ENCODE measurements around the gene EVA1A.

Gene EVA1A

DNA sequence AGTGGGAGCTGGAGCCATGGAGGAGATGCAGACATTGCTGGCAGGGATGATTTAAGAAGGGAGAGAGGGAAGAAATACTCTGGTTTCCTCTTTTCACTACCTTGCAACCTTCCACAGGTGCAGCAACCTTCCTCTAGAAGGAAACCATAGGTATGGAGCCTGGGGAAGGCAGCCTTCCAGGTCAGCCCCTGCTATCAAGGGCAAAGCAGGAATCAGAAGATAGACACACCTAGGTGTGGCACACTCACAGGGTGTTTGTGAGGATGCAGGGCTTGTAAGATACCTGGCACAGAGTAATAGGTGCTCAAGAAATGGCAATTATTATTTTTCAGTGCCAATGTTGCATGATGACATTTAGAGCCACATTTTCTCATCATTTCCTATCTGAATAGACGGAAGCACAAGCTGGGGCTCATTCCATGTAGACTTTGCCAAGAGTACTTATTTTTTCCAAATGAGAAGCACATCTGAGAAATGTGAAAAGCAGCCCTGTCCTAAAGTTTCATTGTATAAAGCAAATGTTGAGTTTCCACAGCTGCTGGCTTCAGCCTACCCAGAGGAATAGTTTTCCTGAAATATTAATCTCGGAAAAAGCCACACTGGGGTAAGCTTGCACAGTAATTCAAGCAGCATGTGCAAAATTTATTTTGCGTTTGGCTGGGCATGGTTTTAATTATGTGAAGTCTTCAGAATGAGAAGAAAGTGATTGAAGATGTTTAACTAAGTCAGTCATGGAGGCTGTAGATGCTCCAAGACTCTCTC lies 20.6 kb downstream of the EVA1A start:
- no peak for DNase-seq

DNA sequence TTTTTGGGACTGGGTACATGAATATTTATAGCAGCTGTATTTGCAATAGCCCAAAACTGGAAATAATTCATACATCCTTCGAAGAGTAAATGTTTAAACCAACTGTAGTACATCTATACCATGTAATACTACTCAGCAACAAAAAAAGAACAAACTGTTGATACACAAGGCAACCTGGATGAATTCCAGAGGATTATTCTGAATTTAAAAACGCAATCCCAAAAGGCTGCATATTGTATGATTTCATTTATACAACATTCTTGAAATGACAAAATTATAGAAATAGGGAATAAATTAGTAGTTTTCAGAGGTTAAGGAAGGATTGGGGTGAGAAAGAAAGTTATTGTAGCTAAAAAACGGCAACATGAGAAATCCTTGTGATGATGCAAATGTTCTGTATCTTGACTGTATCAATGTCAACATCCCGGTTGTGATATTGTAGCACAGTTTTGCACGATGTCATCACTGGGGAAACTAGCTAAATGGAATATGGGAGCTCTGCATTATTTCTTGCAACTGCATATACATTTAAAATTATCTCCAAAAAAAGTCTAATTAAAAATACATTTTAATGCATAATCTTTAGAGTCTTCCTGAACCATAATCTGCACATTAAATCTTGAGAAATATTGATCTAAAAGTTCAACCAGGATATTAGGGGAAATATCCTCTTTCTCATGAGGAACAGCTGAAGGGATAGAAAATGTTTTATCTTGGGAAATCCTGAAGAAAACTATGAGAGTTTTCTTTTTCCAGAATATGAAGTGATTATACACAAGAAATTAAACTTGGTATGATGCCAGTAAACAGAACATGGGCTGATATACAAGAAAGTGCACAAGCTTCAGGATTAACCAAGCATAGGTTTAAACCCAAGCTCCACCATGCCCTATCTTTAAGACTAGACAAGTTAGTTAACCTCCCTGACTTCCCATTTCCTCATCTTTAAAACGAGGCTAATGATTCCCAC lies 21.9 kb downstream of the EVA1A start:
- no peak for DNase-seq

- DNase-seq, result no peak
Measured at GRCh38 chr2:75537658-75538057, 23.1 kb downstream of the EVA1A start.

GRCh38 chr2:75533135-75533534 lies 27.6 kb downstream of the EVA1A start:
- no peak for DNase-seq

GRCh38 chr2:75532488-75532887 lies 28.3 kb downstream of the EVA1A start:
- no peak for DNase-seq

GRCh38 chr2:75528221-75528977 lies 32.3 kb downstream of the EVA1A start:
- DNase-seq, result no peak

GRCh38 chr2:75527676-75528075 lies 33.1 kb downstream of the EVA1A start:
- no peak for DNase-seq

- DNase-seq, result no peak
Measured at GRCh38 chr2:75526842-75527241, 33.9 kb downstream of the EVA1A start.

DNA sequence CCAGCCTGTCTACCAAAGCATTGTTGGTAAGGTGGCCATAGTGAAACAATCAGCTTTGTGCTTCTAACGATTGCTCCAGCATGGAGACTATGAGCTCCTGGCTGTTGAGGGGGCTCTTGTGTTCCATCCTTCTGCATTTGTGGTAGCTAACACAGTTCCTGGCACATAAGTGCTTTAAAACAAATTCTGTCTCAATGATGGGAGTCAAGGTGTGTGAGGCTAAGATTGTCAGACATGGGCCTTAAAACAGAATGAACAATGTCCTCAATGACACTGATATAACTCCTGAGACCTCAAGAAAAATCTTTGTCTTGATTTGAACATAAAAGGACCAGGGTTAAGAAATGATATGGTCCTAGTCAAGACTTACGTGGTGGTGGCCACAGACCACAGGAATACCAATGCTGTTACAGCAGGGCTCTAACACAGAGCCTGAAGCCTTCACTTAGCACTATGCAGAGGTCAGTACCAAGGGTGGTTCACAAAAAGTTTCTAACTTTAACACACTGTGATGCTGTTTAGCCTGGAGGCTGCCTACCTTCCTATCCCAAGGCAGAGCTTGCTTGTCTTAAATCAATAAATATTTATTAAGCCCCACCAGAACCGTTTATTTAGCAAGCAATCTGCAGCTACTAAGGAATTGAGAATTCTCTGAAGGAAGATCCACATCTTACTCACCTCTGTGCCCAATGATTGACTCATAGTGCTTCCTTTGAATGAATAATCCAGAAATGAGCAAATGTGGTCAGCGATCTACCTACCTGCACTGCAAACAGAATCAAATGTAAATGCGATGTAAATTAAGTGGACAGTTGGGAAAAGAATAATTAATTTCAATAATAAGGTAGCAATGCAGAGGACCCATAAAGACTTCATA lies 35.1 kb downstream of the EVA1A start:
- DNase-seq, result no peak

GRCh38 chr2:75524276-75524911 lies 36.3 kb downstream of the EVA1A start:
- no peak for DNase-seq

- DNase-seq, result no peak
Measured at GRCh38 chr2:75523313-75524275, 37.1 kb downstream of the EVA1A start.

- DNase-seq, result no peak
Measured at GRCh38 chr2:75522543-75523312, 38.0 kb downstream of the EVA1A start.

DNA sequence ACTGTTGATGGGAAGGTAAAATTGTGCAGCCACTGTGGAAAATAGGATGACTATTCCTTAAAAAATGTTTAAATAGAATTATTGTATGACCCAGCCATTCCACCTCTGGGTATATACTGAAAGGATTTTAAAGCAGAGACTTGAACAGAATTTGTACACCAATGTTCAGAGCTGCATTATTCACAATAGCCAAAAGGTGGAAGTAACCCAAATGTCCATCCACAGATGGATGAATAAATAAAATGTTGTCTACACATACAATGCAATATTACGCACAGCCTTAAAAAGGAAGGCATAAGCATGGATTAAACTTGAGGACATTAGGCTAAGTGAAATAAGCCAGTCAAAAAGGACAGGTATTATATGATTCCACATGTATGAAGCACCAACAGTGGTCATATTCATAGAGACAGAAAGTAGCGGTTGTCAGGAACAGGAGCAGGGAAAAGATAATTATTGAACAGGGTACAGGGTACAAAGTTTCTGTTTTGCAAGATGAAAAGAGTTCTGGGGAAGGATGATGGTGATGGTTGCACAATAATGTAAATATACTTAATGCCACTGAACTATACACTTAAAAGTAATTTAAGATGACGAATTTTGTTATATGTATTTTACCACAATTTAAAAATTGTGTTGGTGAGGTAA lies 39.4 kb downstream of the EVA1A start:
- no peak for DNase-seq

GRCh38 chr2:75519843-75520242 lies 40.9 kb downstream of the EVA1A start:
- no peak for DNase-seq

DNA sequence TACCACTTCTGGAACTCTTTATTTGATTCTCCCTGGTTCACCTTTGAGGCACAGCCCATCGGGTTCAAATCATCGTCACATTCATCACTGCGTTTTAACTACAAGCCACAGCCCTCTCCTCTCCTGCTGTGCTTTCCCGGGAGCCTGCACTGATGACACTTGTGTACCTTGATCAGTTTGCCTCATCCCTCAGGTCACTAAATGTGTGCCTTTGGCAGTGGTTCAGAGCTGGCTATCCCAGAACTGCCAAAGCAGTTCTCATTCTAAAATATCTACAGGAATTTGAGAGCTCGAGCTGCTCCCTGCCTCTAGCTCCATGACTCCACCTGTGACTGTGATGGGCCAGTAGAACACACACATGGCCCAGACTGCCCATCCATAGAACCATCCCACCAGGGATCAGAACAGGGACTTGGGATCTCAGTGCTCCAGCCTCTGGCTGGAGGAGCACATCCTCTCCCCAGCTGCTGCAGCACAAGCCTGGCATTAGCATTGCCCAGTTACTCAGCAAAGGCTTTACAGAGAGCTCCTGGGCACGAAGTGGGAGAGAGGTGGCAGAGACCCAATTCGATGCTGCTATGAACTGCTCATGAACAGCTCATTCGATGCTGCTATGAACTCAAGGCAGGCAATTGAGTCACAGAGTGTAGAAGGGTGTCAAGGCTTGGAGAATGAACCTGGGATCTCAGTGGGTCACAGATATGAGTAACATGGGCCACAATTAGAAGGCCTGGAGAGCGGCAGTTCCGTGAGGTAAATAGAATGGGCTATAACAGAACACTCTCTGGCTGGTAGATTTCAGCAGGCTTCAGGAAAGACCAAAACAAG lies 41.9 kb downstream of the EVA1A start:
- DNase-seq, result no peak

DNA sequence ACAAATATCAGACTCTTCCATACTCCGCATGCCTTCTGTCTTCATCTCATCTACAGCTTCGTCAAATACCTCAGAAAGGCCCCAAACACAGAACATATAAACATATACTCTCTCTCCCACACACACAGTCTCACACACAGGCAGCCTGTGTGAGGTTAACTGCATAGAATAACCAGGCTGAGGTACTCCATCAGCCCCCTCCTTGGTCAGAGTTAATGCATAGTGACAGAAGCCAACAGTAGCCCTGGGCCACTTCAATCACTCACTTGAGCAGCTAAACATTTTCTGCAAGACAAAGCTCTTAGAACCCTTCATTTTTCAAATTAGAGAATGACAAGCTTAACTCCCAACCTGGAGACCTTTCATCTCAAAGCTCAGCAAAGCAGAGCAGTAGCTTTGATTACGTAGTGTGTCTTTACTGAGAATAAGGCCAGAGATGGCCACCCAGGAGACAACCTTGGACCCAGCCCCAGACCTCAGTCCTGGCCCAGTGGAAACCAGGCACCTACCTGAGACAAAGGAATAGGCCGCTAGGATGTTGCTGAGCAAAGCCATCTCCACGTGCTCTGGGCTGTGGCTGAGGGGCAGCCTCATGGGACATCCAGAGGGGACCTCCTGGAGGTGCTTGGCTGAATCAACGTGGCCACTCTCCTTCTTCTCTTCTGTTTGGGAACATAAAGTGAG lies 43.0 kb downstream of the EVA1A start:
- DNase-seq, result no peak

All from AML-193 (cell line).